A549 (cell line): ENCODE measurements around the gene AUTS2.

ENCODE experiments used
- HOXA7 ChIP-seq: fragments of 250-450 bp; sonication (Bioruptor Pico); IDR thresholded peaks from 2 replicates; pipeline ENCODE4 v1.5.0; 2020; ENCODE audit warnings: mild to moderate bottlenecking, moderate library complexity
- POLR2A ChIP-seq: IDR thresholded peaks from 2 replicates; pipeline ENCODE4 v1.6.1; 2012; ENCODE audit warnings: mild to moderate bottlenecking, low read length

DNA sequence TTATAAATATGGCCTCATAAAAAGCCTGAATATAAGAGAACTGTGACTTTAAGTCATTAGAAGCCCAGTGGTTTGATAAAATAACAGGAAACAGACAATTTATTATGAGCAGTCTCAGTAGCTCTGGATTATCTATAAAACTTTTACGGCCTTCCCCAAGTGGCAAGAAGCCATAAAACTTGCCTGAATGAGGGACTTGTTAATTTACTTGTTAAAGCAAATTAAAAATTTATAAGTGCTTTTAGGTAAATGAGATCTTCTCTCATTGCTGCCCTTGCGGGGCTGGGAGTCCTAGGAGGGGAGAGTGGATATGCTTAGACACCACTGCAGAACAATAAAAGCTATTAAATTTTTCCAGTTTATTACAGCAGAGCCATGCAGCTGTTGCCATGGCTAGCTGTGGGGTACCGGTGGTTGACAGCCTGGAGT lies 499.9 kb downstream of the AUTS2 start:
- TF ChIP-seq POLR2A: no peak
- TF ChIP-seq HOXA7 (CRISPR knock-in tag): no peak
